Mucosa of gallbladder (tissue), 1 donor: ENCODE results near the gene TM9SF2. TPM values are rescaled to one million over a fixed set of nuclear protein-coding genes. Genes with fewer than 3 reads are reported as not detected.
"Not testable (repeated sequence)": the region's sequence is repeated elsewhere in the genome, so short reads cannot be mapped to it uniquely, and the experiment has no call there.

Experiments used
- DNase-seq: peaks from one replicate; pipeline ENCODE4 v3.0.0-alpha.2; 2020; ENCODE audit warnings: low spot score
- total RNA-seq: library from RNA; stranded (reverse); gene quantifications from one replicate; pipeline ENCODE4 v1.2.1, GENCODE V29; 2021
- donor health status: DM: no; HTN: no; CAD: no.

The TM9SF2 gene, protein sequence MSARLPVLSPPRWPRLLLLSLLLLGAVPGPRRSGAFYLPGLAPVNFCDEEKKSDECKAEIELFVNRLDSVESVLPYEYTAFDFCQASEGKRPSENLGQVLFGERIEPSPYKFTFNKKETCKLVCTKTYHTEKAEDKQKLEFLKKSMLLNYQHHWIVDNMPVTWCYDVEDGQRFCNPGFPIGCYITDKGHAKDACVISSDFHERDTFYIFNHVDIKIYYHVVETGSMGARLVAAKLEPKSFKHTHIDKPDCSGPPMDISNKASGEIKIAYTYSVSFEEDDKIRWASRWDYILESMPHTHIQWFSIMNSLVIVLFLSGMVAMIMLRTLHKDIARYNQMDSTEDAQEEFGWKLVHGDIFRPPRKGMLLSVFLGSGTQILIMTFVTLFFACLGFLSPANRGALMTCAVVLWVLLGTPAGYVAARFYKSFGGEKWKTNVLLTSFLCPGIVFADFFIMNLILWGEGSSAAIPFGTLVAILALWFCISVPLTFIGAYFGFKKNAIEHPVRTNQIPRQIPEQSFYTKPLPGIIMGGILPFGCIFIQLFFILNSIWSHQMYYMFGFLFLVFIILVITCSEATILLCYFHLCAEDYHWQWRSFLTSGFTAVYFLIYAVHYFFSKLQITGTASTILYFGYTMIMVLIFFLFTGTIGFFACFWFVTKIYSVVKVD
- 158 TPM for total RNA-seq

DNA sequence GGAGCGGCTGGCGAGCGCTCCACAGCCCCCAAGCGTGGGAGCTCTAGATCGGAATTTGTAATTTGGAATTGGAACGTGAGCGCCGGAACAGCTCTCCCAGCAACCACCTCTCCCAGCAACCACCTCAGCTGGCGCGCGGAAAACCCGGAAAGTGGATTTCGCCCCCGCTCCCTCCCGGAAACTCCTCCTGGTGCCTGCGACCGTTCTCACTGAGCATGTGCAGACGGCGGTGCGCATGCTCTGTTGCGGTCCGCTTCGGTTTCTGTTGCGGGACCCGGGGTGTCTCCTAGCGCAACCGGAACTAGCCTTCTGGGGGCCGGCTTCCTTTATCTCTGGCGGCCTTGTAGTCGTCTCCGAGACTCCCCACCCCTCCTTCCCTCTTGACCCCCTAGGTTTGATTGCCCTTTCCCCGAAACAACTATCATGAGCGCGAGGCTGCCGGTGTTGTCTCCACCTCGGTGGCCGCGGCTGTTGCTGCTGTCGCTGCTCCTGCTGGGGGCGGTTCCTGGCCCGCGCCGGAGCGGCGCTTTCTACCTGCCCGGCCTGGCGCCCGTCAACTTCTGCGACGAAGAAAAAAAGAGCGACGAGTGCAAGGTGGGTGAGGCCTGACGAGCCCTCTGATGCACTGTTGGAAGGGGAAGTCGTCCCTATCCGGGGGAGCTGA, at the start of gene TM9SF2:
Gene TM9SF2, plus strand, starts transcription at position 289 of the 664 bp plus-strand sequence. Its CDS starts 135 bp downstream, at position 424.
- peak; percentile 98 for DNase-seq

DNA sequence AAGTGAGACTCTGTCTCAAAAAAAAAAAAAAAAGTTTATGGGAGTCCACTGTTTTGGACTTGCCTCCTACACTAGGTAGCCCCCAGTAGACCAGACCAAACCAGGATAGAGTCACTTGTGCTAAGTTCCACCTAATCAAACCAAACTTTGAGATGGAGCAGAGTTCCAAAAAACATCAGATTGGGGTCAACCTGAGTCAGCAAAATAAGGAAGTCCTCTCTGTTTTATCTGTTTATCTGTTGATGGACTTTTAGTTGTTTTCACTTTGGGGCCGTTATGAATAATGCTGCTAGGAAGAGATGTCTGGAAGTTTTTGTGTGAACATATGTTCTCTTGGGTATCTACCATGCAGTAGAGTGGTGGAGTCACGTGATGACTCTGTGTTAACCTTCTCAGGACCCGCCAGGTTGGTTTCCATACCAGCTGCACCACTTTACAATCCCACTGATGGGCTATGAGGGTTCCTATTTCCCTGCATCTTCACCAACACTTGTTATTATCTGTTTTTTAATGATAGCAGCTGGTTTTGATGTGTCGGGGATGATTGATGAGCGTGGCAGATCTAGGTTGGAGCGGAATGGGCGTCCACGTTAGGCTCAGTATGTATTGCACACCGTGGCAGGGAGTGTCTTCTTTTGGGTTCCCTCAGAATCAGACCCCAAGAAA, 46.6 kb upstream of the TM9SF2 start:
- no peak for DNase-seq

GRCh38 chr13:99459099-99459850, 42.0 kb upstream of the TM9SF2 start:
- DNase-seq = no peak

DNA sequence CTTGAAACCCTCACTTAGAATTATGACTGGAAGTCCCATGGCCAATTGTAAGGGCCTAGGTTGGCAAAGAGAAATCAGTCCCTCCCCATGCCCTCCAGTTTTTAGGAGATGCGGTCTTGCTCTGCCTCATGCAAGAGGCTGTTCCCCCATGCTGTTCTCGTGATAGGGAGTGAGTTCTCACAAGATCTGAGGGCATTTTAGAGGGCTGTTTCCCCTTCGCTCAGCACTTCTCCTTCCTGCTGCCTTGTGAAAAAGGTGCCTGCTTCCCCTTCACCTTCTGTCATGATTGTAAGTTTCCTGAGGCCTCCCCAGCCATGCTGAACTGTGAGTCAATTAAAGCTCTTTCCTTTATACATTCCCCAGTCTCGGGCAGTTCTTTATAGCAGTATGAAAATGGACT, 40.5 kb upstream of the TM9SF2 start:
- not testable (repeated sequence) for DNase-seq

- no peak for DNase-seq
Measured at GRCh38 chr13:99463646-99464397, 37.5 kb upstream of the TM9SF2 start.

DNA sequence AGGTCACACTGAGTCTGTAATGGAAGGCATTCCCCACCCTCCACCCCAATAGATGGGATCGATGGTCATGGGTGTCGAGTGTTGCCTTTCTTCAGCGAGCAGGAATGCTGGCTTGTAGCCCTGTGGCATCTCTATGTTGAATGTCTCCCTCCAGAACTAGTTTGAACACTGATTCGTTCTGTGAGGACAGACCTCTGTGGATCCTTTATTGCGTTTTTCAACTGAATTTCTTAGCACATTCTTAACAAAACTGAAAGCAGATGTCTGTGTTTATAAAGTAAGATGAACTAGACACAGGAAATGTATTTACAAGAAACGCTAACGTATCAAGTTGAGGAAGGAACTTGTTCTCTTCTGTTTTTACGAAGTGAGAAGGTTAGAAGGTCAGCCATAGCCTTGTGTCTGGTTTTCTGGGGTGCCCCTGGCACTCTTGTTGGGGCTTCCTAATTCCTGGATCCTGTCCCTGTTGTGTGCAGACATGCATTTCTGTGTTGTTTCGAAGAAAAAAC, 36.8 kb upstream of the TM9SF2 start:
- DNase-seq = no peak

- no peak for DNase-seq
Measured at GRCh38 chr13:99465454-99465853, 35.8 kb upstream of the TM9SF2 start.

DNA sequence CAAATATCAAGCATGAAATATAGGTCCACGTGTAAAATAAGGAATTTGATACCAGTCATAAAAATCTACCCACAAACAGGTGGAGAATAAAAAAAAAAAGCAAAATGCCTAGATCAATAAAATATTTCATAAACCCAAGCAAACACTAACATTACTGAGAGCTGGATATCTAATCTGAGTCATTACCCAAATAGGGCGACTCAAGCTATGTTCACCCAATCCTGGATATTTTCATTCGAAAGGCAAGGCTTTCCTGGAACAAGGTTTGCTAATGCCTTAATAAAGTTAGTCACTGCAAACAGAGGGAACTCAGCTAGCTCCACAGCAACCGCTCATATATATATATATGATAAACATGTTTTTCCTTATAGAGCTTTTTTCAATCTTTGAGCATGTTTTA, 33.5 kb upstream of the TM9SF2 start:
- no peak for DNase-seq

DNA sequence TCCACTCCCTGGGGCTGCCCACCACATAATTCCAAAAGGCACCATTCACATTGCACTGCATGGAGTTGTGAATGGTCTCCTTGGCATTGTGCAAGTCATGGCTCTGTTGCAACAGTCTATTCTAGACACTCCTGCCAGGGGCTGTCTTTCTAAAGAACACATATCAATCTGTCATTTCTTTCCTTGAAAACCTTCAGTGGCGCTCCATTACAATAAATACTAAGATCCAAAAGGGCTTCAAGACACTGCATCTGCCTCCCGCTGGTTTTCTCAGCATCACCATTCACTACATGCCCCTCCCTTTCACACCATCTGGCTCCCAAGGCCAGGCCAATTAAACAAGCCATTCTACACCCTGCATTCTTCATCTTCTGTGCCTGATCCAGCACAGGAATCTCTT, 32.2 kb upstream of the TM9SF2 start:
- no peak for DNase-seq

GRCh38 chr13:99470027-99470426, 31.2 kb upstream of the TM9SF2 start:
- no peak for DNase-seq

DNA sequence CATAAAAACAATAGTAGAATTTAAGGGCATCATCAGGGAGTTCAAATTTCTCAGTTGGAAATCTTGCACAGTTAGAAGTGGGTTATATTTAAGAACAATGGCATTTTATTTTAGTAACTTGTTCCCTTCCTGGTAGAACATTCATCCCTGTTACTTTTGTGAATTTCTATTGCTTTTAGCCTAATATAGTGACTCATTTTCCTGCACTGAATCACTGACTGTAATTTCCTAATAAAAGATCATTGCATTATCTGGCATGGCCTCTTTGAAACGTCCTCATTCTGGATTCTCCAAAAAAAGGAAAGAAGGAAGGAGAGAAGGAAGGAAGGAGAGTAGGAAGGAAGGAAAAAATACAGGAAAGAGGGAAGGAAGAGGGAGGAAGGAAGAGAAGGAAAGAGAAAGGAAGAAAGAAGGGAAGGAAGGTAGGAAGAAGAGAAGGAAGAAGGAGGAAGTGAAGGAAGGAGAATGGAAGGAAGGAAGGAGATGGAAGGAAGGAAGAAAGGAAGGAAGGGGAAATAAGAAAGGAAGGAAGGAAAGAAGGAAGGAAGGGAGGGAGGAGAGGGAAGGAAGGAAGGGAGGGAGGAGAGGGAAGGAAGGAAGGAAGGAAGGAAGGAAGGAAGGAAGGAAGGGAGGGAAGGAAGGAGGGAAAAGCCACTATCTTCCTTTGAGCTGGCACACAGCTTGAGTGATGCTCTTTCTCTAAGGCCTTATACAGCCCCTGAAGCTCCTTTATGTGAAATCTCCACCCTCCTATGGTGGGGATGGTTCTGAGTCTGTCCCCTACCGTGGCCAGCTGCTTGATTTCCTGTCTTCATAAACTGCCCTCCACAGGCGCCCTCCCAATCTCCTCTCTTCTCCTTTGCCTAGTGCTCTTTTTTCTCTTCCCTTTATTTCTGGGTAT, 29.8 kb upstream of the TM9SF2 start:
- no peak for DNase-seq

DNA sequence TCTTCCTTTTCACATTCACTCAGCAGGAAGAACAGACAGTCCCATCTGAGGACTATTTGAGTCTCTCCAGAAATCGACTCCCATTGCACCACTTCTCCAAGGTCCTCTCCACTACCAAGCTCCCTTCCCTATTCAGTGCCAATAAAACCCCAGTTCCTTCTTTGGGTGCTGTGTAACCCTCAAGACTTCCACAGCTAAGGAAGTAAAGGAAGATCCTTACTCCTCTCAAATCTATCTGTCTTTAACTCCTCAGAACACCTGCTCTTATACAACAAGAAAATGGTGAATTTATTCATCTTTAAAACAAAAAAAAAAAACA, 29.2 kb upstream of the TM9SF2 start:
- DNase-seq = no peak

GRCh38 chr13:99473515-99473914, 27.8 kb upstream of the TM9SF2 start:
- DNase-seq = no peak

DNA sequence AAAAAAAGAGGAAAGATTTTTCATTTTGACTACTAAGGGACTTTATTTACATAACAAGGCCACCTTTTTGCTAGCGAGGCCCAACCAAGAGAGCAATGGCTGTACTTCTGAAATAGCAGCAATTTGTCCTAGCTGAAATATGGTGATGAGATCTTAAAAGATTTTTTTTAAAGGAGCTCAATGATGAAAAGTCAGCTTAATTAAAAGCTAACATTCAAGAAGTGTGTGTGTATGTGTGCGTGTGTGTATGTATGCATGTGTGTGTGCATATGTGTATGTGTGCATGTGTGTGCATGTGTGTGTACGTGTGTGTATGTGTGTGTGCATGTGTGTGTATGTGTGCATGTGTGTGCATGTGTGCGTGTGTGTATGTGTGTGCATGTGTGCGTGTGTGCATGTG, 24.6 kb upstream of the TM9SF2 start:
- no peak for DNase-seq

DNA sequence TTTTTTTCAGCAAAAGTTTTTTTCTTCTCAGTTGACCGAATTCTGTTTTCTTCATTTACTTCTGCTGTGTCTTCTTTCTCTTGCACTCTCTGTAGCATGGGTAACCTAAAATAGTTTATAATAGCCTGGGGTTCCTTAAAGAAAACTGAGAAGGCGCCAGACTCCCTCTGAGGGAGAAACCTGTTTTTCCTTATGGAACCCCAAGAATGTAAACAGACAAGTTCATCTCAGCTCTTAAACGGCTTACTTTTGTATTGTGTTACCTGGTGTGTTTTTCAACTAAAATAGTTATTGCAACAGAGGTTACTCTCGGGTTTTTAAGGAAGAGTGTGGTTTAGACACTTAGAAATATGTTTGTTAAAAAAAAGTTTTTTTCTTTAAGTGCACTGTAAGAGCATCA, 23.8 kb upstream of the TM9SF2 start:
- no peak for DNase-seq

DNA sequence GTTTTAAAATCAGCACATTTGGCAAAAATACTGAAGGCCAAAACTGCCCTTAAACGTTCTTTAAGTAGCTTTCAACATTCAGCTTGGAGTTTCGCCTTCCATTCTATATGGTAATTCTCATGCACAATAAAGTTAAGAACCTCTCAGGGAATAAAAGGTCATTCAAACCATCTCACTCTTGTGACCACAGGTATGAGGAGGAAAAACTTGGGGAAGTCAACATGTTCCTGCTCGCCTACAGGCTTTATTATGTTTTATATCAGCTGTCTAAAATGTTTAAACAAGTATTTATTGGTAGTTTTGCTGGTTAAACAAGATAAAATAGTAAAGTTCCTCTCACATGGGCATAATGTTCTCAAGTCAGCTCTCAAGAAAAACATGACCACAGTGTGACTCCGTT, 19.9 kb upstream of the TM9SF2 start:
- no peak for DNase-seq

DNA sequence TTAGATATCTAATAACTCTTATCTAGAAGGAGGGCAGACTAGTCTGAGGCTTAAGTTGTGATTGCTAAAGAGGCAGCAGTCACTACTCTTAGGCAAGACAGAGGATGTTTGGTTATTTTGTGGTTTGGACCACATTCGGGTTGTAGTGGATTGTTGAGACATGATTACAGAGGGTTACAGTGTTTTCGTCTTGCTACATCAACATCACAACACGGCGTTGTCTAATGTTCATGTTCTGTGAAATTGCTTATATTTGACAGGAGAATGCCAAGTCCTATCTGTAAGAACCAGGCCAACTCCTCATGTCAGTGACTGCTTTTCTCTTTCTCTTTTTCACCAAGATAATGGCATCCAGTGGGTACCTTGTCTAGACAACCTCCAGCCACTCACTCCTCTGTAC, 16.8 kb upstream of the TM9SF2 start:
- no peak for DNase-seq

DNA sequence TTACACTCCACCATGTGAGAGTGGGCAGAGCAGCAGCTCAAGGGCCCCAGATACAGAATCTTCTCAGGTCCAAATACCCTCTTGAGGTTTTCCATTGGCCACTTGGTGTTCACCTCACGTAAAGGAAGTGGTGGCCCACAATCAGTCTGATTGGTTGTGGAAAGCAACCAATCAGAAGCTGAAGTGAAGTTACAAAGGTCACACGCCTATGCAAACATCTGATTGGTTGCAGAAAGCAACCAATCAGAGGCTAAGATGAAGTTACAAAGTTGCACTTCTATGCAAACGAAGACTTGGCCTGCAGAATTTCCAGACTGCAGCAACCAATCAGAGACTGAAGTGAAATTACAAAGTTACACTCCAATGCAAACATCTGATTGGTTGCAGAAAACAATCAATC, 14.3 kb upstream of the TM9SF2 start:
- no peak for DNase-seq

GRCh38 chr13:99489028-99489427, 12.2 kb upstream of the TM9SF2 start:
- no peak for DNase-seq

- not testable (repeated sequence) for DNase-seq
Measured at GRCh38 chr13:99491750-99492149, 9.5 kb upstream of the TM9SF2 start.
